Hippocampal formation (tissue), 2 donors: ENCODE data around the gene NCF4.

Source experiments
- DNase-seq, 2 donors: peaks; one replicate each; lab custom pipeline; 2025; lab: John Stamatoyannopoulos, UW

Gene NCF4

DNA sequence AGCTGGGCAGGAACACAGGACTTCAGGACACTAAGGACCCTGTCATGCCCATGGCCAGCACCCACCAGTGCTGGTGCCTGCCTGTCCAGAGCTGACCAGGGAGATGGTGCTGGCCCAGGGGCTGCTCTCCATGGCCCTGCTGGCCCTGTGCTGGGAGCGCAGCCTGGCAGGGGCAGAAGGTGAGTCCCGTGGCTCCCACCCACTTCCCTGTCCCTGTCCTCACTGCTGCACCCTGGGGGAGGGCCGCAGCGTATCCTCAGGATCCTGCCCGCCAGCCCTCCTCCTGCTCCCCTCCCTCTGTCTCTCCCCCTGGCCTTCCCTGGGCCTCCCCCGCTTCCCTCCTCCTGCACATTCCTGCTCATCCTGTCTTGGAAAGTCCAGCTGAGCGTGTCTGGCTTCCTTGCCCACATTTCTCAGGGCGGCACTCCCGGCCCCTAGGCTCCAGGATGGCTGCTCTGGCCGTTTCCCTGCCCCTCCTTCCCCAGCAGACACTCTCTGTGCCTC is 61.4 kb downstream of the NCF4 start:
- no peak for DNase-seq

GRCh38 chr22:36922711-36923110 is 61.9 kb downstream of the NCF4 start:
- no peak for DNase-seq

GRCh38 chr22:36923131-36923788 is 62.5 kb downstream of the NCF4 start:
- no peak for DNase-seq

- no peak for DNase-seq
These were observed 63.4 kb downstream of the NCF4 start for GRCh38 chr22:36924151-36924698.

- no peak for DNase-seq
These were observed 64.8 kb downstream of the NCF4 start for GRCh38 chr22:36925388-36926290.

DNA sequence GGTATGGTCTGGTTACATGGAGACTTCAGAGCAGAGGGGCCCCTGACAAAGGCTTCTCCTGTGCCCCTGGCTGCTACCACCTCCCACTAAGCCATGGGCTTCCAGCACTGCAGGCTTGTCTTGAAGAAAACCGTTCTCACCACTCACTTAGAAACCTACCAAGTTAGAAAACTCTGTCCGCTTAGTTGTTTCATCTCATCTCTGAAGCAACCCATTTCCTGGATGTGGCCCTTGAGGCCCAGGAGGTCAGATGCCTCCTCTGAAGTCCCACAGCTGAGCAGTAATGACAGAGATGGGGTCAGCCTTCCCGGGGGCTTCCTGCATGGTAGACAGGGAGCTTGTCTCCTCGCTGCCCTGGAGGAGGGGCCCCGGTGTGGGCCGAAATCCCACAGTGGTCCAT is 65.5 kb downstream of the NCF4 start:
- no peak for DNase-seq

DNA sequence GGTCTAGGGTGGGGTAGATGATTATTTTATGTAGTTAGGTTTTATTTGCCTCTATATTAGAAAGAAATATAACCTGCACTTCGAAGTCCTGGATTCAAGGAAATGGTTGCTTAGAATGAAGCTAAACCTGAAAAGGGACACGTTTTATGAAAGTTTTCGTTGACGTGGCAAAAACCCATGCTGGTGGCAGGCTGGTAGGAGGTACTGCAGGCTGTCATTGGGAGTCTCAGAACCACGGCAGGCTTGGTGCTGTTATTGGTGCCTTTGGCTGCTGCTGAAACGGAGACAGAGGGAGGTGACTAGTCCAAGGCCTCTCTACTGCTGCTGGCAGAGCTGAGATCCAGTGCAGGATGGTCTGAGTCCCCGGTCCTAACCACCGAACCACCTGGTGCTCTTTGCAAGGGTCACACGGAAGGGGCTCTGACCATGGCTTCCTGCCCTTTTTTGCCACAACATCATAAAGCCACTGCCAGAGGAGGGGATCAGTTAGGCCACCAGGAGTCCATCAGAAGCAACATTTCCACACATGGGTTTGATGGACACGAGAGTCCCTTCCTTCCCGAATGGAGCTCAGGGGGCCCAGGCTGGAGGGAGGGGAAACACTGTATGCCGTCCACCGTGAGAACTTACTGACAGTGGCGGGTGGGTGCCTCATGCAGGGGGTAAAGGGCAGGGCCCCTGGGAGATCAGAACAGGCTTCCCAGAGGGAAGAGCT is 66.1 kb downstream of the NCF4 start:
- no peak for DNase-seq
